Cortex of kidney (tissue), 1 donor: ENCODE data around the gene ZNF500.

Experiments used
- DNase-seq: peaks from one replicate; lab custom pipeline; 2025; lab: John Stamatoyannopoulos, UW

ZNF500 gene

GRCh38 chr16:4766875-4767628 is at the start of gene ZNF500:
TSS of gene ZNF500 (minus strand) at chr16:4767162. CDS start at chr16:4765978, 1,184 bp downstream.
- DNase-seq, result no peak

GRCh38 chr16:4814542-4815173 is 47.7 kb upstream of the ZNF500 start:
- DNase-seq, result no peak

- no peak for DNase-seq
Measured at GRCh38 chr16:4814046-4814445, 47.1 kb upstream of the ZNF500 start.

GRCh38 chr16:4813251-4814003 is 46.5 kb upstream of the ZNF500 start:
- no peak for DNase-seq

DNA sequence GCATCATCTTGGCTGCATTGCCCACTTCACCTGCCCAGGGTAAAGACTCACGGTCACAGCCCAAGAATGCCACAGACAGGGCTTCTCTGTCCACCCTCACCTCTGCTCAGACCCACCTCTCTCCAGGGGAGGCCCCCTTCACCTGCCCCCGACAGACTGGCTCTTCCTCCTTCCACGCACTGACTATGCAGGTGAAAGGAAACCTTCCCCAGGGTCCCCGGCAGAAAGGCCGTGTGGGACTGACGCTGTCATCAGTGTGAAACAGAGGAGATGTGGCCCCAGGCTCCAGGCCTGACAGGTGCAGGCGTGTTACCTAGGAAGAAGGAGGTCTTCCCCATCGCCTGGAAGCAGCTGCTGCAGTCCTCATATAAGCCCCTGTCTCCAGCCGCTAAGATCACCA is 44.8 kb upstream of the ZNF500 start:
- no peak for DNase-seq

DNA sequence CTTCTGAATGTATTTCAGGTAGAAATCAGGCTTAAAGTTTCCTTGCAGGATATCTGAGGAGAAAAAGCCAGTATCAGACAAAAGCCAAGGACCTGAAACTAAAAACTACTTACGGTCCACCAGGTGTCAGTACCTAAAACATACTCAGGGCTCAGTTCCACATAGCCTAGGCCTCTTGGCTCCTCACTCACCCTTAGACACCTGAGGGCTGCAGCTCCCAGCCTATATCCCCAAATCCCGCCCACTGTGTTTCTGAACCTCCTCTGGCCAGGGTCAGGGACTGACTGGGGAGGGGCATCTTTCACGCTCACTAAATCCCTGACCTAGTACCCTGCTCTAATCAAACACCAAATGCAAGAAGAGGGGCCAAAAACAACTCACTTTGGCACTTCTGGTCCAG is 44.3 kb upstream of the ZNF500 start:
- DNase-seq, result no peak

GRCh38 chr16:4806280-4806679 is 39.3 kb upstream of the ZNF500 start:
- no peak for DNase-seq

- DNase-seq, result no peak
Measured at GRCh38 chr16:4805231-4805630, 38.3 kb upstream of the ZNF500 start.

GRCh38 chr16:4803898-4804762 is 37.2 kb upstream of the ZNF500 start:
- no peak for DNase-seq

DNA sequence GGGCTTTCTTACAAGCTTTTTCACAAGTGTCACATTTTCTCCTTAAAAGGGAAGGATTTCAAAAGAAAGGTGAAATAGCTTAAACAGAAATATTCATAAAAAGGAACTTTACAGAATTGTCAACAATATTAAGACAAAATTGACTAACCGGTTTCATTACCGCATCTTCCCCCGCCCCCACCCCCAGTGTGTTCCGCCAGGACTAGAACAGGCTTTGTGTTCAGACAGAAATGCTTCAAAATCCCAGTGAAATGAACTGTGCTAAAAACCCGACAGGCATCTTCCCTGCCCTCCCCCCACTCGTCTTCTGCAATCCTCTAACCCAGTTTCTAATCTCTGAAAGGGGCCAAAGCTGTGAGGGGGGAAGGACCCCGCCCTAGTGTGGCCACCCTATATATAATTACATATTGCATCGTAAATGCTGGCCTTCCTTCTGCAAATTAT is 36.5 kb upstream of the ZNF500 start:
- no peak for DNase-seq

GRCh38 chr16:4802659-4803287 is 35.8 kb upstream of the ZNF500 start:
- peak; percentile 99 for DNase-seq

DNA sequence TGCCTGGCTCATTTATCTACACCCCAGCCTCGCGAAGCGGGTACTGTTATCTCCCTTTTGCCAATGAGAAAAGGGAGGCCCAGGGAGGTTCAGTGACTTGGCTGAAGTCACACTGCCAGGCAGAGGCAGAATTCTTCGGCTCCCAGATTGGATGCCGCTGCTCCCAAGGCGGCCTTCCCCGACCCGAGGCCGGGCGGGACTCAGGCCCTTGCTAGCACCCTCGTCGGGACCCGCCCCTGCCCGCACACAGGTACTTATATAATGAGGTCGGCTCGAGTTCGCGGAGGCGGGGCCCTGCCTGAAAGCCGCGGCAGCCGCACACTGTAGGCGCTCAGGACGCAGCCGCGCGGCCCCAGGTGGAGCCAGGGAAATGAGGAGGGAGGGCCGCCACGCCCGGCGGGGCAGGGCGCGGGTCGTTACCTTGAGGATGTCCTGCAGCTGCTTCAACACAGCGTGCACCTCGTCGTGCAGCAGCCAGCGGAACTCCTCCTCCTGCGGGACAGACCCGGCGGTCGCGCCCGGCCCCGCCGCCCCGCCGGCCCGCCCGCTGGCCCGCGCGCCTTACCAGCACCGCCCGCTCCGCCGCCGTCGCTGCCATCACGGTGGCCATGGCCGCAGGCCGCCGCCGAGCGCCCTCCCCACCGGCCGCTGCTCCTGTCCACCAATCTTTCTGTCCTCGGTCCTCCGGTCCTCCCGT is 35.1 kb upstream of the ZNF500 start, which contains the start of gene ROGDI:
Gene ROGDI, minus strand, starts transcription at position 672 of the 697 bp plus-strand sequence. Its CDS starts 62 bp downstream, at position 610.
- DNase-seq, result no peak

DNA sequence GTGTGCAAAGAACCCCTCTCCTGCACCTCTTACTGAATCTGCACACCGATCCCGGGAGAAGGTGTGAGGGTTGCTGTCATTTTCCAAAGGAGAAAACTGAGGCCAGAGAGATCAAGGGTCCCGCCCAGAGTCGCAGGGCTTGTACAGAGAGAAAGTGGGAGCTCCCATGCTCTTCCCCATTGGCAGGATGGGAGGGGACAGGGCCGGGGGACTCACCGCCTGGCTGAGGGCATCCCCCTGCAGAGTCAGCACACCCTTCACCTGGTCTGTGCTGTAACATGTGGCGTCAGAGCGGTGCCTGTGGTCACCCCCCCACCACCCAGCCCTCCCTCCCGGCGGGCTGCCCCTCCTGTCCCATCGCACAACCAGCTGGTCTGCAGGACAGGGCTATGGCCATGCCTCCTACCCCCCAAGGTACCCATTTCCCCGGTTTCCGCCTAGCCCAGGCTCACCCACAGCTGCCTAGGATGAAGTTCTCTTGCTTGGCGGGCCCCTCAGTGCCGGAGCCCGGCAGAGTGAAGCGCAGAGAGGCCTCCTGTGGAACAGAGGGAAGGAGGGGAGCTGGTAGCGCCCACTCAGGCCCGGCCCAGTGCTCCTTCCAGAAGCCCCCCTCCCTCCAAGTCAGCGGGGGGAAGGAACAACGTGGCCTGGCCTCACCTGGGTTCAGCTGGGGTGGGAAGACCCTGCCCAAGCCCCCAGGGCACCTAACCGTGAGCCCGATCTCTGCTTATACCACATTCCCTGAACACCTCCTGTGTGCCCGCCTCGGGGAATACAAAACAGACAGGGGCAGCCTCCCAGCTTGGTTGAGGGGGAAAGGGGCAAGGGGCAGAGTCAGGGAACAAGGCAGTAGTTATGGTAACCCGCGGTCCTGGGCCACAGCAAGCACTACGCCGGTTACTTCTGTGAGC is 34.3 kb upstream of the ZNF500 start:
- no peak for DNase-seq

DNA sequence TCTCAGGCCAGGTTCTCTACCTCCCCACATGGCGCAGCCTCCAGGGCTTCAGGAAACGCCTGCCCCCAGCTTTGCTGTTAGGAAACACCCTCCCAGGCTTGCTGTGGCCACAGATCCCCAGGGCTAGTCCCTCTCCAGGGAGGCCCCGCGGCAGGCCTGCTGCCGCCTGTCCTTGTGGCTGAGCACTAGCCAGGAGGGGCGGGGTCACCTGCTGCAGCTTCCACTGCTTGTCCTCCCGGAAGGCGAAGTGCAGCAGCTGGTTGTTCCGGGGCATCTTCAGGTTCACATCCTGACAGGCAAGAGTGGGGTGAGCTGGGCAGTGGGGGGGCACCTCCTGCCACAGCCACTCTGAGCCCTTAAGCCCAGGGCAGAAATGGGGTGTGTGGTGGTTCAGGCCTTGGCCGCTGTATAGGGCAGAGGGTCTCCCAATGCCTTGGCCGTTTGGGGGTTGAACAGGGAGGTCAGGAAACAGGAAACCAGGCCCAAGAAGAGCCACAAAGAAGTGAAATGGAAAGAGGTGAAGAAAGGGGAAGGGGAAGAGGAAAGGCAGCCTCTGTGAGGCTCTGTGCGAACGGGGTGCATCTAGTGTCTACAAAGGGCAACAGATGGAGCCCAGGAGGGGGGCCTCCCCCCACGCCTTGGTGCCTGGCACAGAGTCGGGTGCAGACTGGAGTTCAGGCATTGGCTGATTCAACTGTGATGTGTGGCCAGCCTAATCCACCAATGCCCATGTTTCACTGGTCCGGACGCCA is 33.5 kb upstream of the ZNF500 start:
- DNase-seq, result no peak

DNA sequence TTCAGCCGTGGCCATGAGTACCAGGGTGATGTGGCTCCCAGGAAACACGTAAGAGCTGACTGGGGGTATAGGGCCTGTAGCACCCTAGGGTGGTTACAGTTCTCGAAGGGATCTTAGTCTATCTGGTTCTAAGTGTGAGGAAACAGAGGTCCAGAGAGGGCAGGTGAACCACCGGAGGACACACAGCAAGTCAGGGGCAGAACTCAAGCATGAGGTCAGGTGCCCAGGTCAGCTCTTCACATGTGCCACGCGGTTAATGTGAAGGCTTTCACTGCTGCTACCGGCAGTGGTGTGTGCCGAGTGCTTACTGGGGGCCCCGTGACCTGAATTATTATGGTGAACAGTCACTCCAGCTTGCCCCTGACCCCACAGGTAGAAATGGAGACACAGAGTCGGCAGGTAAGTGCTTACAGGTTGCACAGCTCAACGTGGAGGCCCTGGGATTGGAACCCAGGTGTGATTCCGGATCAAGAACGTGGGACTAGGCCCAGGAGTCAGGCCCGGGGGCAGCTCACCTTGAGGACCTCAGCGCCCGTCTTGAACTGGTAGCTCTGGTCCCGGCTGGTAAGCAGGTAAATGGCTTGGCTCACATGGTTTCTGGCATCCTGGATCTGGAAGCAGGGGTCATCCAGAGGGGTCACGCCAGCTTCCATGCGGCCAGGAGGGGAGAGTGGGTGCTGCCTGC is 32.4 kb upstream of the ZNF500 start:
- no peak for DNase-seq

GRCh38 chr16:4798456-4798855 is 31.5 kb upstream of the ZNF500 start:
- no peak for DNase-seq

GRCh38 chr16:4797805-4798252 is 30.9 kb upstream of the ZNF500 start:
- DNase-seq, result no peak
